ENCODE data around the gene SEMA3B. TPM values are rescaled to one million over a fixed set of nuclear protein-coding genes. Genes with fewer than 3 reads are reported as not detected.
A peak's percentile ranks its signal among the peaks of the same experiment; 100 is the strongest.

Gene SEMA3B
- total RNA-seq, 4 donors from 2014 or later, result 37.4 to 66.6 (median 46.4) TPM

GRCh38 chr3:50237133-50237651 lies 31.8 kb upstream of the SEMA3B start:
- Histone ChIP-seq H3K4me3 (peak overlapping the region; percentile 64 to 94 (median 80)), H3K9me3 (no peaks in the 10 kb centered on the region), H3K4me1 (peaks cover 57 to 69% (median 65%) of the 10 kb centered on the region in 4 donors), H3K36me3 (peaks cover 0 to 11% (median 4%) of the 10 kb centered on the region in 4 donors), H3K27me3 (no peaks in the 10 kb centered on the region), H3K27ac (replicated peaks in 1 of 4) (peak overlapping the region; percentile 88 to 92 (median 90))
- WGBS, result 0% methylated on average over 7 of the region's 7 CpGs
- intact Hi-C loops (cut with DNase I), result no loop called here
- no peak for TF ChIP-seq EP300 (IDR thresholded peaks at IDR 0.05)
- no peak for TF ChIP-seq POLR2AphosphoS5 (IDR thresholded peaks at IDR 0.05)
- no peak for TF ChIP-seq POLR2A (IDR thresholded peaks at IDR 0.05; ENCODE audit: low read depth)
- TF ChIP-seq CTCF (IDR thresholded peaks at IDR 0.05), result no peak
- DNase-seq (ENCODE audit: extremely low spot score), result no peak

GRCh38 chr3:50237754-50238548 lies 31.0 kb upstream of the SEMA3B start:
- Histone ChIP-seq H3K36me3 (peaks cover 0 to 11% (median 4%) of the 10 kb centered on the region in 4 donors), H3K27ac (replicated peaks in 1 of 4) (peak overlapping the region; percentile 88 to 92 (median 90)), H3K9me3 (no peaks in the 10 kb centered on the region), H3K4me1 (peaks cover 64 to 76% (median 73%) of the 10 kb centered on the region in 4 donors), H3K27me3 (no peaks in the 10 kb centered on the region), H3K4me3 (peak overlapping the region; percentile 64 to 94 (median 80))
- peak; percentile 96 for DNase-seq (ENCODE audit: extremely low spot score)
- intact Hi-C loops (cut with DNase I), result no loop called here
- TF ChIP-seq POLR2AphosphoS5 (IDR thresholded peaks at IDR 0.05) (peak; percentile 85 to 88), CTCF (IDR thresholded peaks at IDR 0.05) (no peak), EP300 (IDR thresholded peaks at IDR 0.05) (no peak), POLR2A (IDR thresholded peaks at IDR 0.05; ENCODE audit: low read depth) (peak; percentile 27)
- 0% methylated on average over 17 of the region's 31 CpGs for WGBS

- 39% methylated on average over 7 of the region's 7 CpGs for WGBS
- H3K4me1 ChIP-seq, result peaks cover 71 to 83% (median 79%) of the 10 kb centered on the region in 4 donors
- no peaks in the 10 kb centered on the region for H3K9me3 ChIP-seq
- peak overlapping the region; percentile 64 to 94 (median 80) for H3K4me3 ChIP-seq
- intact Hi-C loops (cut with DNase I), result no loop called here
- H3K27ac ChIP-seq (replicated peaks in 1 of 4), result peak overlapping the region; percentile 88 to 92 (median 90)
- peaks cover 0 to 11% (median 4%) of the 10 kb centered on the region in 4 donors for H3K36me3 ChIP-seq
- no peaks in the 10 kb centered on the region for H3K27me3 ChIP-seq
- TF ChIP-seq CTCF (IDR thresholded peaks at IDR 0.05) (peak in 1 of 3 experiments; percentile 10), EP300 (IDR thresholded peaks at IDR 0.05) (no peak), POLR2AphosphoS5 (IDR thresholded peaks at IDR 0.05) (peak; percentile 66 to 68), POLR2A (IDR thresholded peaks at IDR 0.05; ENCODE audit: low read depth) (no peak)
- DNase-seq (ENCODE audit: extremely low spot score), result no peak
Measured at GRCh38 chr3:50238549-50239026, 30.4 kb upstream of the SEMA3B start.

- Histone ChIP-seq H3K36me3 (peaks cover 0 to 16% (median 6%) of the 10 kb centered on the region in 4 donors), H3K27me3 (no peaks in the 10 kb centered on the region), H3K4me3 (peak overlapping the region in 1 of 4 donors; percentile 81), H3K4me1 (peaks cover 80 to 91% (median 88%) of the 10 kb centered on the region in 4 donors), H3K9me3 (no peaks in the 10 kb centered on the region), H3K27ac (replicated peaks in 1 of 4) (peak overlapping the region; percentile 88 to 92 (median 90))
- TF ChIP-seq EP300 (IDR thresholded peaks at IDR 0.05) (no peak), POLR2AphosphoS5 (IDR thresholded peaks at IDR 0.05) (no peak), CTCF (IDR thresholded peaks at IDR 0.05) (no peak), POLR2A (IDR thresholded peaks at IDR 0.05; ENCODE audit: low read depth) (no peak)
- intact Hi-C loops (cut with DNase I), result no loop called here
- WGBS, result 54% methylated on average over 4 of the region's 4 CpGs
- no peak for DNase-seq (ENCODE audit: extremely low spot score)
Measured at GRCh38 chr3:50239649-50240048, 29.3 kb upstream of the SEMA3B start.

Measured in esophagus muscularis mucosa (tissue), 4 donors.